Measurements from ENCODE around the gene SIGLEC5. TPM values are rescaled to one million over a fixed set of nuclear protein-coding genes. Genes with fewer than 3 reads are reported as not detected.

SIGLEC5 gene
- total and polyA plus RNA-seq, 2 of the 8 experiments (the other 6 are each of a cell fraction or from before 2014, with no cell fraction given), result not detected

DNA sequence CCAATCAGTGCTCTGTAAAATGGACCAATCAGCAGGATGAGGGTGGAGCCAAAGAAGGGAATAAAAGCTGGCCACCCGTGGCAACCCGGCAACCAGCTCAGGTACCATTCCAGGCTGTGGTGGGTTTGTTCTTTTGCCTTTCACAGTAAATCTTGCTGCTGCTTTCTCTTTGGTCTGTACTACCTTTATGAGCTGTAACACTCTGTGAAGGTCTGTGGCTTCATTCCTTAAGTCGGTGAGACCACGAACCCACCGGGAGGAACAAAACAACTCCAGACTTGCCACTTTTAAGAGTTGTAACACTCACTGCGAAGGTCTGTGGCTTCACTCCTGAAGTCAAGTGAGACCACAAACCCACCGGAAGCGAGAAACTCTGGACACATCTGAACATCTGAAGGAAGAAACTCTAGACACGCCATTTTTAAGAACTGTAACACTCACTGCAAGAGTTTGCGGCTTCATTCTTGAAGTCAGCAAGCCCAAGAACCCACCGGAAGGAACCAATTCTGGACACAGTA lies 46.4 kb upstream of the SIGLEC5 start (continued):
- TF ChIP-seq CHD7 (IDR thresholded peaks at IDR 0.05; ENCODE audit: insufficient replicate concordance, low read length) (no peak), POLR2AphosphoS5 (IDR thresholded peaks at IDR 0.05; ENCODE audit: low read depth, low read length) (no peak), SIRT6 (IDR thresholded peaks at IDR 0.05; ENCODE audit: low read length) (no peak), EP300 (IDR thresholded peaks at IDR 0.05; ENCODE audit: borderline replicate concordance in 1 of 2, low read depth in 2 of 2, low read length in 2 of 2) (no peak), JUND (IDR thresholded peaks at IDR 0.05; ENCODE audit: low read length) (no peak), NRF1 (IDR thresholded peaks at IDR 0.05; ENCODE audit: low read depth, low read length) (no peak), HDAC2 (IDR thresholded peaks at IDR 0.05; ENCODE audit: borderline replicate concordance in 1 of 2, low read depth in 2 of 2, low read length in 2 of 2) (no peak), KDM5A (IDR thresholded peaks at IDR 0.05; ENCODE audit: low read length) (no peak), FOSL1 (IDR thresholded peaks at IDR 0.05; ENCODE audit: insufficient read depth, low read depth, low read length) (no peak)
